BLaER1 treated with 17β-estradiol and CSF1 and Interleukin-3, amounts not matched to agents 10 nM and 100 nM (cell line): ENCODE results near the gene TSC1.

Source experiments
- H3K27ac ChIP-seq, 11 experiments: shearing (Covaris generic); formaldehyde crosslinking; 2 replicates each; pipeline ENCODE4 v1.8.1; 2022
- H3K27me3 ChIP-seq, 11 experiments: shearing (Covaris generic); formaldehyde crosslinking; 2 replicates each; pipeline ENCODE4 v1.8.1; 2022
- H3K36me3 ChIP-seq, 11 experiments: shearing (Covaris generic); formaldehyde crosslinking; 2 replicates each; pipeline ENCODE4 v1.8.1; 2022
- H3K4me1 ChIP-seq, 10 experiments: shearing (Covaris generic); formaldehyde crosslinking; 2 replicates each; pipeline ENCODE4 v1.8.1; 2022
- H3K4me2 ChIP-seq, 11 experiments: shearing (Covaris generic); formaldehyde crosslinking; 2 replicates each; pipeline ENCODE4 v1.8.1; 2022
- H3K4me3 ChIP-seq, 10 experiments: shearing (Covaris generic); formaldehyde crosslinking; 2 replicates each; pipeline ENCODE4 v1.8.1; 2022
- H3K9ac ChIP-seq, 11 experiments: shearing (Covaris generic); formaldehyde crosslinking; 2 replicates each; pipeline ENCODE4 v1.8.1; 2022
- H3K9me3 ChIP-seq, 11 experiments: shearing (Covaris generic); formaldehyde crosslinking; replicated peaks in 1 of 11; 2 replicates each; pipeline ENCODE4 v1.8.1; 2022
- H4K20me1 ChIP-seq, 11 experiments: shearing (Covaris generic); formaldehyde crosslinking; 2 replicates each; pipeline ENCODE4 v1.8.1; 2022
- Cebpa-rat ChIP-seq, 11 experiments: shearing (Covaris generic); IDR thresholded peaks; 2 replicates each; pipeline ENCODE4 v1.8.1; 2022

TSC1 gene

GRCh38 chr9:132909311-132909710 is 35.1 kb downstream of the TSC1 start:
- H3K4me3 ChIP-seq: no peak overlapping the region
- H3K4me2 ChIP-seq: no peak overlapping the region
- TF ChIP-seq Cebpa-rat (IDR thresholded peaks at IDR 0.05): no peak
- H3K27me3 ChIP-seq: no peaks in the 10 kb centered on the region
- H3K4me1 ChIP-seq: no peaks in the 10 kb centered on the region
- H4K20me1 ChIP-seq: no peaks in the 10 kb centered on the region; a peak in 1 of 22 replicates
- H3K9ac ChIP-seq: no peak overlapping the region
- H3K9me3 ChIP-seq: no peaks in the 10 kb centered on the region
- H3K36me3 ChIP-seq: peaks cover 68 to 99% (median 93%) of the 10 kb centered on the region in 11 experiments
- no peak overlapping the region for H3K27ac ChIP-seq

GRCh38 chr9:132908635-132909034 is 35.8 kb downstream of the TSC1 start:
- no peak for TF ChIP-seq Cebpa-rat (IDR thresholded peaks at IDR 0.05)
- no peak overlapping the region for H3K27ac ChIP-seq
- H3K4me3 ChIP-seq: no peak overlapping the region
- peaks cover 69 to 99% (median 94%) of the 10 kb centered on the region in 11 experiments for H3K36me3 ChIP-seq
- H4K20me1 ChIP-seq: no peaks in the 10 kb centered on the region; a peak in 1 of 22 replicates
- no peaks in the 10 kb centered on the region for H3K9me3 ChIP-seq
- H3K27me3 ChIP-seq: no peaks in the 10 kb centered on the region
- no peak overlapping the region for H3K9ac ChIP-seq
- H3K4me1 ChIP-seq: no peaks in the 10 kb centered on the region
- no peak overlapping the region for H3K4me2 ChIP-seq

GRCh38 chr9:132905726-132906125 is 38.7 kb downstream of the TSC1 start:
- Histone ChIP-seq H3K9me3 (no peaks in the 10 kb centered on the region), H3K4me1 (peaks cover 0 to 11% (median 10%) of the 10 kb centered on the region in 10 experiments; a peak in 19 of 20 replicates), H3K27ac (no peak overlapping the region), H3K36me3 (peaks cover 69 to 93% (median 85%) of the 10 kb centered on the region in 11 experiments), H3K27me3 (no peaks in the 10 kb centered on the region), H4K20me1 (peaks cover 0 to 3% (median 0%) of the 10 kb centered on the region in 11 experiments; a peak in 2 of 22 replicates), H3K4me3 (no peak overlapping the region), H3K9ac (peak overlapping the region in 1 of 11 experiments; percentile 26; a peak in 1 of 22 replicates), H3K4me2 (no peak overlapping the region)
- TF ChIP-seq Cebpa-rat (IDR thresholded peaks at IDR 0.05): no peak

GRCh38 chr9:132903574-132904492 is 40.6 kb downstream of the TSC1 start:
- Histone ChIP-seq H3K9ac (peak overlapping the region in 3 of 11 experiments; percentile 1 to 11 (median 7); a peak in 4 of 22 replicates), H3K27me3 (no peaks in the 10 kb centered on the region), H4K20me1 (peaks cover 0 to 3% (median 0%) of the 10 kb centered on the region in 11 experiments; a peak in 2 of 22 replicates), H3K9me3 (no peaks in the 10 kb centered on the region), H3K4me2 (no peak overlapping the region), H3K27ac (no peak overlapping the region), H3K36me3 (peaks cover 69 to 93% (median 85%) of the 10 kb centered on the region in 11 experiments), H3K4me3 (no peak overlapping the region), H3K4me1 (peaks cover 0 to 20% (median 11%) of the 10 kb centered on the region in 10 experiments; a peak in 19 of 20 replicates)
- no peak for TF ChIP-seq Cebpa-rat (IDR thresholded peaks at IDR 0.05)

GRCh38 chr9:132901858-132902831 is 42.3 kb downstream of the TSC1 start:
- no peaks in the 10 kb centered on the region for H3K9me3 ChIP-seq
- peak overlapping the region in 8 of 11 experiments; percentile 14 to 62 (median 53); a peak in 10 of 22 replicates for H3K9ac ChIP-seq
- peaks cover 0 to 3% (median 0%) of the 10 kb centered on the region in 11 experiments; a peak in 2 of 22 replicates for H4K20me1 ChIP-seq
- peak overlapping the region in 8 of 11 experiments; percentile 48 to 79 (median 68); a peak in 15 of 22 replicates for H3K27ac ChIP-seq
- peaks cover 0 to 23% (median 12%) of the 10 kb centered on the region in 10 experiments; a peak in 19 of 20 replicates for H3K4me1 ChIP-seq
- no peak for TF ChIP-seq Cebpa-rat (IDR thresholded peaks at IDR 0.05)
- H3K36me3 ChIP-seq: peaks cover 77 to 96% (median 88%) of the 10 kb centered on the region in 11 experiments
- H3K4me2 ChIP-seq: peak overlapping the region in 5 of 11 experiments; percentile 30 to 81 (median 54); a peak in 10 of 22 replicates
- H3K27me3 ChIP-seq: no peaks in the 10 kb centered on the region
- no peak overlapping the region for H3K4me3 ChIP-seq

- H3K9me3 ChIP-seq: no peaks in the 10 kb centered on the region
- H3K4me2 ChIP-seq: no peak overlapping the region
- no peak overlapping the region for H3K9ac ChIP-seq
- H3K4me1 ChIP-seq: peaks cover 12 to 64% (median 43%) of the 10 kb centered on the region in 10 experiments
- no peak for TF ChIP-seq Cebpa-rat (IDR thresholded peaks at IDR 0.05)
- H3K4me3 ChIP-seq: no peak overlapping the region
- peak overlapping the region in 4 of 11 experiments; percentile 10 to 79 (median 70); a peak in 3 of 22 replicates for H3K27ac ChIP-seq
- H4K20me1 ChIP-seq: peaks cover 0 to 3% (median 0%) of the 10 kb centered on the region in 11 experiments; a peak in 1 of 22 replicates
- H3K36me3 ChIP-seq: peaks cover 79 to 96% (median 85%) of the 10 kb centered on the region in 11 experiments
- no peaks in the 10 kb centered on the region for H3K27me3 ChIP-seq
Observed at GRCh38 chr9:132898051-132898450, 46.4 kb downstream of the TSC1 start.

GRCh38 chr9:132896906-132897305 is 47.5 kb downstream of the TSC1 start:
- peak overlapping the region in 2 of 11 experiments; percentile 12 to 36; a peak in 4 of 22 replicates for H3K9ac ChIP-seq
- peaks cover 0 to 3% (median 0%) of the 10 kb centered on the region in 11 experiments; a peak in 1 of 22 replicates for H4K20me1 ChIP-seq
- H3K27me3 ChIP-seq: no peaks in the 10 kb centered on the region

GRCh38 chr9:132896264-132896663 is 48.2 kb downstream of the TSC1 start:
- Histone ChIP-seq H3K4me2 (peak overlapping the region in 6 of 11 experiments; percentile 21 to 77 (median 50); a peak in 10 of 22 replicates), H3K4me3 (no peak overlapping the region), H3K36me3 (peaks cover 77 to 98% (median 90%) of the 10 kb centered on the region in 11 experiments), H3K27ac (peak overlapping the region in 9 of 11 experiments; percentile 15 to 100 (median 98); a peak in 16 of 22 replicates), H3K4me1 (peaks cover 14 to 76% (median 43%) of the 10 kb centered on the region in 10 experiments), H3K27me3 (no peaks in the 10 kb centered on the region), H3K9me3 (no peaks in the 10 kb centered on the region), H3K9ac (peak overlapping the region in 2 of 11 experiments; percentile 12 to 36; a peak in 4 of 22 replicates), H4K20me1 (no peaks in the 10 kb centered on the region)
- peak in 4 of 11 experiments; percentile 12 to 51 (median 38); a peak in 4 of 22 replicates for TF ChIP-seq Cebpa-rat (IDR thresholded peaks at IDR 0.05)

More at GRCh38 chr9:132896906-132897305, 47.5 kb downstream of the TSC1 start:
- H3K36me3 ChIP-seq: peaks cover 78 to 98% (median 91%) of the 10 kb centered on the region in 11 experiments
- H3K4me2 ChIP-seq: peak overlapping the region in 5 of 11 experiments; percentile 25 to 77 (median 61); a peak in 9 of 22 replicates
- no peak overlapping the region for H3K4me3 ChIP-seq
- peak overlapping the region in 9 of 11 experiments; percentile 15 to 100 (median 98); a peak in 17 of 22 replicates for H3K27ac ChIP-seq
- H3K4me1 ChIP-seq: peaks cover 12 to 75% (median 46%) of the 10 kb centered on the region in 10 experiments
- no peaks in the 10 kb centered on the region for H3K9me3 ChIP-seq
- no peak for TF ChIP-seq Cebpa-rat (IDR thresholded peaks at IDR 0.05)
